GM13977 (cell line): Measurements from ENCODE around the gene HSD11B2.

Experiments
- DNase-seq: peaks from one replicate; pipeline ENCODE4 v3.0.0; 2012; ENCODE audit warnings: low spot score
- in situ Hi-C: fragments of 300-500 bp; cut with MboI; formaldehyde crosslinking; loops from one replicate; pipeline ENCODE4 v1.12.0; 2022; ENCODE audit warnings: low sequenced_read_pairs, low pct_unique_long_range_greater_than_20kb, mixed read lengths, inconsistent platforms; ENCODE audit not compliant: unreplicated experiment
- TF ChIP-seq, protein P1 (sequence below): IDR thresholded peaks from 2 replicates; pipeline ENCODE4 v1.5.1; 2012; ENCODE audit warnings: mild to moderate bottlenecking, control low read depth; ENCODE audit not compliant: insufficient read depth; ENCODE audit errors: extremely low read depth, missing control alignments

The HSD11B2 gene

GRCh38 chr16:67396159-67397035 is 34.5 kb upstream of the HSD11B2 start:
- DNase-seq, result no peak
- in situ Hi-C loops, result no loop called here
- TF ChIP-seq, protein P1, sequence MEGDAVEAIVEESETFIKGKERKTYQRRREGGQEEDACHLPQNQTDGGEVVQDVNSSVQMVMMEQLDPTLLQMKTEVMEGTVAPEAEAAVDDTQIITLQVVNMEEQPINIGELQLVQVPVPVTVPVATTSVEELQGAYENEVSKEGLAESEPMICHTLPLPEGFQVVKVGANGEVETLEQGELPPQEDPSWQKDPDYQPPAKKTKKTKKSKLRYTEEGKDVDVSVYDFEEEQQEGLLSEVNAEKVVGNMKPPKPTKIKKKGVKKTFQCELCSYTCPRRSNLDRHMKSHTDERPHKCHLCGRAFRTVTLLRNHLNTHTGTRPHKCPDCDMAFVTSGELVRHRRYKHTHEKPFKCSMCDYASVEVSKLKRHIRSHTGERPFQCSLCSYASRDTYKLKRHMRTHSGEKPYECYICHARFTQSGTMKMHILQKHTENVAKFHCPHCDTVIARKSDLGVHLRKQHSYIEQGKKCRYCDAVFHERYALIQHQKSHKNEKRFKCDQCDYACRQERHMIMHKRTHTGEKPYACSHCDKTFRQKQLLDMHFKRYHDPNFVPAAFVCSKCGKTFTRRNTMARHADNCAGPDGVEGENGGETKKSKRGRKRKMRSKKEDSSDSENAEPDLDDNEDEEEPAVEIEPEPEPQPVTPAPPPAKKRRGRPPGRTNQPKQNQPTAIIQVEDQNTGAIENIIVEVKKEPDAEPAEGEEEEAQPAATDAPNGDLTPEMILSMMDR, result no peak

DNA sequence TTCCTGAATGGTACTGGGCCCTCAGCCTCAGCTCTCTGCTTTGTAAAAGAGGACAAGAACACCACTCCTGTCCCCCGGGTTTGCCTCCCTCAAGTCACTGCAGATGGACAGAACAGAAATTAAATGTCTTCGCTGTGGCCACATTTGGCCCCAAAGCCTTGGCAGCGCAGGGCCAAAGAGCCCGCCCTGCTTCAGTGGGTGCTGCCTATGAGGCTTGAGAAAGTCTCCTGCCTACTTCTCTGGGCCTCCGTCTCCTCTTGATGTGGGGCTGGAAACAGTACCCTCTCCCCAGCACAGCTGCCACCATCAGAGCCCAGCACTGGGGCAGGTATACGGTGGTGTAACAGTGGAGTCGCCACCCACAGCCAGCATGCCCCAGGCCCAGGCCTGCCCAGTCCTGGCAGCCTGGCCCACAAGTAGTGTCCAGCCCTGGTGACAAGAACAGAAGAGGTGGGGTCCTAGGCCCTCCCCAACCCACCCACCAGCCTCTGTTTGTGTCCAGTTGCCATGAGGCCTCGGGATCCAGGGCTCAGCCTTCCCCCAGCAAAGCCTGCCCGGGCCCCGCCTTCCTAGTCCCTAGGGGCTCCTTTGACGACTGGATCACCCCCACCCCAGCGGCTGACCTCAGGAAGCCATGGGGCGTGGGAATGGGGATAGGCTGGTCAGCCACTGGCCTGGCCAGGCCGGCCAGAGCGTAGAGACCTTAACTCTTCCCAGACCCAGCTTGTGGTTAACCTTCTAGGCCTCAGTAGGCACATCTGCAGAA is 33.7 kb upstream of the HSD11B2 start:
- in situ Hi-C loops, result no loop called here
- no peak for DNase-seq
- TF ChIP-seq, protein P1, result no peak

- TF ChIP-seq, protein P1, result no peak
- no peak for DNase-seq
- in situ Hi-C loops, result no loop called here
Observed at GRCh38 chr16:67397812-67398545, 32.9 kb upstream of the HSD11B2 start.

- no peak for DNase-seq
- TF ChIP-seq, protein P1, result no peak
- in situ Hi-C loops, result no loop called here
Observed at GRCh38 chr16:67398546-67399217, 32.2 kb upstream of the HSD11B2 start.

GRCh38 chr16:67399218-67399733 is 31.6 kb upstream of the HSD11B2 start:
- TF ChIP-seq, protein P1, result peak; percentile 85
- in situ Hi-C loops, result no loop called here
- DNase-seq, result peak; percentile 87
